Brain microvascular endothelial cell (primary cell): ENCODE results near the gene BCL2A1.

Source experiments
- DNase-seq: peaks from one replicate; pipeline ENCODE4 v3.0.0-alpha.2; 2020
- H3K27ac ChIP-seq: fragments of 250-450 bp; sonication (Bioruptor Pico); 2 replicates; pipeline ENCODE4 v1.5.1; 2020; ENCODE audit warnings: mild to moderate bottlenecking, moderate library complexity
- H3K27me3 ChIP-seq: fragments of 250-450 bp; sonication (Bioruptor Pico); replicated peaks from 2 replicates; pipeline ENCODE4 v1.5.1; 2020; ENCODE audit warnings: mild to moderate bottlenecking
- H3K36me3 ChIP-seq: fragments of 250-450 bp; sonication (Bioruptor Pico); replicated peaks from 2 replicates; pipeline ENCODE4 v1.5.1; 2020; ENCODE audit warnings: mild to moderate bottlenecking
- H3K4me3 ChIP-seq: 2 replicates; pipeline ENCODE4 v1.5.1; 2011; ENCODE audit warnings: low read depth, mild to moderate bottlenecking, control low read depth, low read length, moderate library complexity
- CTCF ChIP-seq: IDR thresholded peaks from 2 replicates; pipeline ENCODE4 v1.5.1; 2011; ENCODE audit warnings: low read depth, mild to moderate bottlenecking, moderate library complexity, low read length, control low read depth, inconsistent platforms; ENCODE audit errors: missing control alignments
- in situ Hi-C: cut with HindIII; loops from 2 replicates; pipeline ENCODE4 v1.10.0; 2017; ENCODE audit warnings: low sequenced_read_pairs, low pct_ligation_motif_present

The BCL2A1 gene

GRCh38 chr15:79957741-79958140, 13.3 kb downstream of the BCL2A1 start:
- TF ChIP-seq CTCF = no peak
- in situ Hi-C loops = no loop called here
- Histone ChIP-seq H3K36me3 (no peaks in the 10 kb centered on the region), H3K27me3 (no peaks in the 10 kb centered on the region), H3K27ac (no peak overlapping the region), H3K4me3 (no peak overlapping the region)
- no peak for DNase-seq

GRCh38 chr15:79956354-79956939, 14.5 kb downstream of the BCL2A1 start:
- DNase-seq = no peak
- in situ Hi-C loops = no loop called here
- no peak for TF ChIP-seq CTCF
- Histone ChIP-seq H3K4me3 (no peak overlapping the region), H3K27me3 (no peaks in the 10 kb centered on the region), H3K27ac (no peak overlapping the region), H3K36me3 (no peaks in the 10 kb centered on the region)

- TF ChIP-seq CTCF = no peak
- DNase-seq = no peak
These were observed 16.3 kb downstream of the BCL2A1 start for GRCh38 chr15:79954661-79955060.

GRCh38 chr15:79953951-79954444, 17.0 kb downstream of the BCL2A1 start:
- no peak overlapping the region for H3K27ac ChIP-seq
- no peaks in the 10 kb centered on the region for H3K27me3 ChIP-seq
- no peak overlapping the region for H3K4me3 ChIP-seq
- H3K36me3 ChIP-seq = no peaks in the 10 kb centered on the region
- no peak for DNase-seq
- no peak for TF ChIP-seq CTCF
- in situ Hi-C loops = no loop called here

More at GRCh38 chr15:79954661-79955060, 16.3 kb downstream of the BCL2A1 start:
- in situ Hi-C loops = no loop called here
- Histone ChIP-seq H3K4me3 (no peak overlapping the region), H3K27ac (no peak overlapping the region), H3K27me3 (no peaks in the 10 kb centered on the region), H3K36me3 (no peaks in the 10 kb centered on the region)

GRCh38 chr15:79952329-79952728, 18.7 kb downstream of the BCL2A1 start:
- DNase-seq = no peak
- in situ Hi-C loops = no loop called here

More at GRCh38 chr15:79952329-79952728, 18.7 kb downstream of the BCL2A1 start:
- Histone ChIP-seq H3K36me3 (no peaks in the 10 kb centered on the region), H3K4me3 (no peak overlapping the region), H3K27ac (no peak overlapping the region), H3K27me3 (no peaks in the 10 kb centered on the region)
- no peak for TF ChIP-seq CTCF
